B cell (primary cell): ENCODE measurements around the gene EDC3. TPM values are rescaled to one million over a fixed set of nuclear protein-coding genes. Genes with fewer than 3 reads are reported as not detected.

Experiments used
- ATAC-seq: fragments of 200-7000 bp; cut with Tn5 transposase; one replicate; pipeline ENCODE4 v1.10.0; 2021; ENCODE audit warnings: low read depth, mild to moderate bottlenecking, moderate number of reproducible peaks, moderate library complexity
- CTCF ChIA-PET: fragments of 350-600 bp; sonication (Branson Sonifier 250); formaldehyde crosslinking; loops from one replicate; lab custom pipeline; 2021; ENCODE audit warnings: antibody characterized with exemption, inconsistent platforms; lab: Charles Lee
- POLR2A ChIA-PET: fragments of 350-600 bp; sonication (Branson Sonifier 250); formaldehyde crosslinking; loops from one replicate; lab custom pipeline; 2021; ENCODE audit warnings: antibody characterized with exemption; lab: Charles Lee
- DNase-seq: peaks from one replicate; pipeline ENCODE4 v3.0.0; 2013
- H2AFZ ChIP-seq: 2 replicates; pipeline ENCODE4 v1.6.1; 2012; ENCODE audit warnings: mild to moderate bottlenecking, low read depth, low read length; ENCODE audit not compliant: insufficient read depth, poor library complexity, severe bottlenecking
- H3K27ac ChIP-seq, 2 donors: 1 replicate in 1 of 2; 2 replicates in 1 of 2; pipeline ENCODE4 v1.5.1; 2012 to 2013; ENCODE audit warnings: low read length in 2 of 2, mild to moderate bottlenecking in 2 of 2, moderate library complexity in 1 of 2
- H3K27me3 ChIP-seq, 4 experiments: fragments of 200-600 bp in 1 of 4; sonication (generic) in 1 of 4; replicated peaks in 1 of 4; 1 replicate in 2 of 4; 2 replicates in 2 of 4; pipeline versions ENCODE4 v1.6.1 to v1.7.0; 2013 to 2016; ENCODE audit warnings: low read length in 3 of 4, mild to moderate bottlenecking in 2 of 4, mixed read lengths in 1 of 4, moderate library complexity in 1 of 4; ENCODE audit not compliant: insufficient read depth in 4 of 4, control insufficient read depth in 3 of 4; ENCODE audit errors: control extremely low read depth in 1 of 4
- H3K36me3 ChIP-seq, 2 experiments: replicated peaks in 1 of 2; 1 replicate in 1 of 2; 2 replicates in 1 of 2; pipeline versions ENCODE4 v1.6.1 to v1.7.1; 2013; ENCODE audit warnings: low read length in 1 of 2; ENCODE audit not compliant: insufficient read depth in 2 of 2, control insufficient read depth in 1 of 2; ENCODE audit errors: control extremely low read depth in 1 of 2, extremely low read depth in 1 of 2
- H3K4me1 ChIP-seq, 2 donors: fragments of 200-600 bp in 1 of 2; sonication (generic) in 1 of 2; 1 replicate in 1 of 2; 2 replicates in 1 of 2; pipeline versions ENCODE4 v1.5.1 to v1.6.1; 2013 to 2017; ENCODE audit warnings: low read length in 2 of 2; ENCODE audit not compliant: control insufficient read depth in 2 of 2, insufficient read depth in 2 of 2
- H3K4me2 ChIP-seq: replicated peaks from 2 replicates; pipeline ENCODE3; 2012; ENCODE audit warnings: mild to moderate bottlenecking, low read depth, low read length; ENCODE audit not compliant: poor library complexity, severe bottlenecking
- H3K4me3 ChIP-seq, 5 experiments: fragments of 200-600 bp in 1 of 5; sonication (generic) in 1 of 5; 1 replicate in 3 of 5; 2 replicates in 2 of 5; pipeline versions ENCODE4 v1.5.1 to v1.7.0; 2011 to 2016; ENCODE audit warnings: low read length in 4 of 5, mild to moderate bottlenecking in 4 of 5, low read depth in 2 of 5, control low read depth in 1 of 5, moderate library complexity in 1 of 5; ENCODE audit not compliant: insufficient read depth in 1 of 5; ENCODE audit errors: control extremely low read depth in 1 of 5, extremely low read depth in 1 of 5
- H3K79me2 ChIP-seq: fragments of 200-600 bp; sonication (generic); one replicate; pipeline ENCODE4 v1.6.0; 2016; ENCODE audit warnings: low read length; ENCODE audit not compliant: control insufficient read depth, insufficient read depth
- H3K9ac ChIP-seq: fragments of 200-600 bp; sonication (generic); 2 replicates; pipeline ENCODE4 v1.6.1; 2017; ENCODE audit warnings: mild to moderate bottlenecking, low read length, moderate library complexity
- H3K9me3 ChIP-seq, 3 donors: one replicate each; pipeline versions ENCODE4 v1.6.1 to v1.7.1; 2013; ENCODE audit warnings: low read length in 2 of 3; ENCODE audit not compliant: control insufficient read depth in 2 of 3, insufficient read depth in 1 of 3; ENCODE audit errors: control extremely low read depth in 1 of 3
- H4K20me1 ChIP-seq: 2 replicates; pipeline ENCODE4 v1.6.0; 2012; ENCODE audit warnings: mild to moderate bottlenecking, low read length; ENCODE audit not compliant: insufficient read depth, control insufficient read depth, poor library complexity, severe bottlenecking
- H3K27ac Mint-ChIP-seq: one replicate; pipeline ENCODE4 v1.8.0; 2021; ENCODE audit warnings: mixed read lengths
- H3K27me3 Mint-ChIP-seq: one replicate; pipeline ENCODE4 v1.8.0; 2021; ENCODE audit warnings: mixed read lengths
- H3K4me1 Mint-ChIP-seq: one replicate; pipeline ENCODE4 v1.8.0; 2021; ENCODE audit warnings: mixed read lengths
- H3K4me3 Mint-ChIP-seq: one replicate; pipeline ENCODE4 v1.8.0; 2021; ENCODE audit warnings: mixed read lengths
- H3K9me3 Mint-ChIP-seq: one replicate; pipeline ENCODE4 v1.8.0; 2022; ENCODE audit warnings: mixed read lengths; ENCODE audit not compliant: insufficient read depth
- EZH2 ChIP-seq: IDR thresholded peaks from 2 replicates; pipeline ENCODE4 v1.6.1; 2012; ENCODE audit warnings: borderline replicate concordance, low read depth, mild to moderate bottlenecking, moderate library complexity, low read length; ENCODE audit not compliant: insufficient read depth, poor library complexity, severe bottlenecking
- WGBS: methylation state at CpG from one replicate; pipeline ENCODE4 v1.1.5; 2013; ENCODE audit warnings: missing lambda C conversion rate; ENCODE audit not compliant: insufficient coverage; 5-methylcytosine and 5-hydroxymethylcytosine counted together
- intact Hi-C: fragments of 100-400 bp; cut with micrococcal nuclease; formaldehyde crosslinking; loops from one replicate; pipeline ENCODE4 v1.10.0; 2022
- polyA plus RNA-seq: library from polyadenylated mRNA; depleted of rRNA; stranded (reverse); fragments of >200 nt; gene quantifications from 2 replicates; pipeline ENCODE4 v1.2.3, GENCODE V29; 2012
- total RNA-seq, 2 donors: library from RNA; stranded (reverse); fragments of 120-200 nt in 1 of 2; gene quantifications; 1 replicate in 1 of 2; 2 replicates in 1 of 2; pipeline versions ENCODE4 v1.2.3 to v1.2.4, GENCODE V29; 2013 to 2022
- TF ChIP-seq, protein P1 (sequence below): fragments of 200-600 bp; IDR thresholded peaks from one replicate; pipeline ENCODE4 v1.8.0; 2022; ENCODE audit warnings: antibody characterized with exemption, mild to moderate bottlenecking

Gene EDC3
- total and polyA plus RNA-seq, 2 donors (not counting 1 experiment from before 2014, with no cell fraction given) = 16.9 to 55.4 TPM

- TF ChIP-seq, protein P1, sequence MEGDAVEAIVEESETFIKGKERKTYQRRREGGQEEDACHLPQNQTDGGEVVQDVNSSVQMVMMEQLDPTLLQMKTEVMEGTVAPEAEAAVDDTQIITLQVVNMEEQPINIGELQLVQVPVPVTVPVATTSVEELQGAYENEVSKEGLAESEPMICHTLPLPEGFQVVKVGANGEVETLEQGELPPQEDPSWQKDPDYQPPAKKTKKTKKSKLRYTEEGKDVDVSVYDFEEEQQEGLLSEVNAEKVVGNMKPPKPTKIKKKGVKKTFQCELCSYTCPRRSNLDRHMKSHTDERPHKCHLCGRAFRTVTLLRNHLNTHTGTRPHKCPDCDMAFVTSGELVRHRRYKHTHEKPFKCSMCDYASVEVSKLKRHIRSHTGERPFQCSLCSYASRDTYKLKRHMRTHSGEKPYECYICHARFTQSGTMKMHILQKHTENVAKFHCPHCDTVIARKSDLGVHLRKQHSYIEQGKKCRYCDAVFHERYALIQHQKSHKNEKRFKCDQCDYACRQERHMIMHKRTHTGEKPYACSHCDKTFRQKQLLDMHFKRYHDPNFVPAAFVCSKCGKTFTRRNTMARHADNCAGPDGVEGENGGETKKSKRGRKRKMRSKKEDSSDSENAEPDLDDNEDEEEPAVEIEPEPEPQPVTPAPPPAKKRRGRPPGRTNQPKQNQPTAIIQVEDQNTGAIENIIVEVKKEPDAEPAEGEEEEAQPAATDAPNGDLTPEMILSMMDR = no peak
- TF ChIP-seq EZH2 = no peak
- Histone ChIP-seq H3K27ac (no peak overlapping the region), H3K4me1 (no peaks in the 10 kb centered on the region), H4K20me1 (peaks cover 20% of the 10 kb centered on the region), H3K9ac (no peak overlapping the region), H3K4me3 (no peak overlapping the region), H3K36me3 (peaks cover 0 to 56% of the 10 kb centered on the region in 2 experiments), H3K4me2 (no peak overlapping the region), H2AFZ (no peak overlapping the region), H3K27me3 (no peaks in the 10 kb centered on the region), H3K79me2 (peaks cover 19% of the 10 kb centered on the region), H3K9me3 (no peaks in the 10 kb centered on the region)
- no peak for DNase-seq
- H3K4me3 Mint-ChIP-seq = no peak overlapping the region
- H3K4me1 Mint-ChIP-seq = peaks cover 2% of the 10 kb centered on the region
- POLR2A ChIA-PET = no interaction called here
- H3K27me3 Mint-ChIP-seq = no peaks in the 10 kb centered on the region
- 93% methylated on average over 8 of the region's 11 CpGs for WGBS
- no peak for ATAC-seq
- CTCF ChIA-PET = interaction anchor here (1.1 to 23.4 kb wide), 2 partner anchors 13 to 127 kb away, joined by 4 to 596 read pairs; partner anchors contain the start of gene CSK
- H3K9me3 Mint-ChIP-seq = no peaks in the 10 kb centered on the region
- intact Hi-C loops = no loop called here
- no peak overlapping the region for H3K27ac Mint-ChIP-seq
Measured at GRCh38 chr15:74642734-74643664, 52.8 kb downstream of the EDC3 start.

DNA sequence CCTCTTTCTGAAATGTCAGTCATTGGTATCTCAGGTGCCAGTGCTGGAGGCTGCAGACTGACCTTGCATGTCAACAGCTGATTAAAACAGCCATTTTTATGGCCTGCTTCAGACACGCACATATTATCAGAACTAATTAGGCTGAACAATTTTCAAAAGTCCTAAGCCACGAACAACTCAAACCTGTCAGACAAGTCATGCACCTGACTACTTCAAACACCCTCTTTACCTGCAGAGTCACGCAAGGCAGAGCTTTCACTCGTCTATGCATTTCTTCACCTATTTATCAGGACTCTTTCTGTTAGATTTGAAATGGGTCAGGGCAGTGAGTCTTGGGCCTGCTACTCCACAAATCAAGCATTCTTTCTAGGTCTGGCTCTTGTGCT, 53.5 kb downstream of the EDC3 start:
- CTCF ChIA-PET = interaction anchor here (1.1 to 23.4 kb wide), 2 partner anchors 12 to 128 kb away, joined by 4 to 596 read pairs; partner anchors contain the start of gene CSK
- H3K27ac Mint-ChIP-seq = peak overlapping the region; percentile 21
- H3K9me3 ChIP-seq = no peaks in the 10 kb centered on the region
- no peaks in the 10 kb centered on the region for H3K4me1 ChIP-seq
- H3K4me3 Mint-ChIP-seq = no peak overlapping the region
- H3K4me2 ChIP-seq = no peak overlapping the region
- no peak overlapping the region for H3K27ac ChIP-seq
- DNase-seq = no peak
- peaks cover 2% of the 10 kb centered on the region for H3K4me1 Mint-ChIP-seq
- peaks cover 0 to 63% of the 10 kb centered on the region in 2 experiments for H3K36me3 ChIP-seq
- no peaks in the 10 kb centered on the region for H3K27me3 Mint-ChIP-seq
- H4K20me1 ChIP-seq = peaks cover 17% of the 10 kb centered on the region
- H3K9ac ChIP-seq = no peak overlapping the region
- H3K79me2 ChIP-seq = peaks cover 14% of the 10 kb centered on the region
- POLR2A ChIA-PET = no interaction called here
- H3K9me3 Mint-ChIP-seq = no peaks in the 10 kb centered on the region
- H3K27me3 ChIP-seq = no peaks in the 10 kb centered on the region
- WGBS = 100% methylated on average over 3 of the region's 4 CpGs
- intact Hi-C loops = no loop called here
- no peak overlapping the region for H3K4me3 ChIP-seq
- TF ChIP-seq, protein P1 = no peak
- TF ChIP-seq EZH2 = no peak
- ATAC-seq = no peak
- H2AFZ ChIP-seq = no peak overlapping the region
